HG03457 (cell line): ENCODE measurements around the gene CLEC3A.
"Not testable (repeated sequence)": the region's sequence is repeated elsewhere in the genome, so short reads cannot be mapped to it uniquely, and the experiment has no call there.

Experiments
- ATAC-seq: cut with Tn5 transposase; IDR thresholded peaks from one replicate; pipeline ENCODE4 v1.9.1; 2021; ENCODE audit warnings: moderate number of reproducible peaks; ENCODE audit not compliant: unreplicated experiment

The CLEC3A gene

GRCh38 chr16:78022347-78023060, at the start of gene CLEC3A:
TSS of gene CLEC3A (plus strand) at chr16:78022548. CDS start at chr16:78022627, 79 bp downstream.
- no peak for ATAC-seq

GRCh38 chr16:77974883-77975282, 47.5 kb upstream of the CLEC3A start:
- ATAC-seq, result no peak

- no peak for ATAC-seq
Observed at GRCh38 chr16:77975942-77976341, 46.4 kb upstream of the CLEC3A start.

GRCh38 chr16:77977339-77977738, 45.0 kb upstream of the CLEC3A start:
- ATAC-seq, result no peak

- no peak for ATAC-seq
Observed at GRCh38 chr16:77985111-77985510, 37.2 kb upstream of the CLEC3A start.

GRCh38 chr16:77986011-77986740, 36.2 kb upstream of the CLEC3A start:
- no peak for ATAC-seq

- ATAC-seq, result no peak
Observed at GRCh38 chr16:77987810-77988209, 34.5 kb upstream of the CLEC3A start.

GRCh38 chr16:77989846-77990245, 32.5 kb upstream of the CLEC3A start:
- ATAC-seq, result no peak

- ATAC-seq, result no peak
Observed at GRCh38 chr16:77991701-77992100, 30.6 kb upstream of the CLEC3A start.

- ATAC-seq, result not testable (repeated sequence)
Observed at GRCh38 chr16:77992381-77992780, 30.0 kb upstream of the CLEC3A start.

- ATAC-seq, result no peak
Observed at GRCh38 chr16:77993111-77993985, 29.0 kb upstream of the CLEC3A start.

GRCh38 chr16:77995843-77996455, 26.4 kb upstream of the CLEC3A start:
- no peak for ATAC-seq

- no peak for ATAC-seq
Observed at GRCh38 chr16:77998350-77999023, 23.9 kb upstream of the CLEC3A start.

GRCh38 chr16:78001451-78002025, 20.8 kb upstream of the CLEC3A start:
- no peak for ATAC-seq

- ATAC-seq, result peak; percentile 100
Observed at GRCh38 chr16:78002915-78003538, 19.3 kb upstream of the CLEC3A start.

GRCh38 chr16:78004517-78004916, 17.8 kb upstream of the CLEC3A start:
- no peak for ATAC-seq

- no peak for ATAC-seq
Observed at GRCh38 chr16:78005881-78006280, 16.5 kb upstream of the CLEC3A start.

GRCh38 chr16:78007121-78007520, 15.2 kb upstream of the CLEC3A start:
- no peak for ATAC-seq

- ATAC-seq, result no peak
Observed at GRCh38 chr16:78024159-78024558, 1.8 kb downstream of the CLEC3A start.

- no peak for ATAC-seq
Observed at GRCh38 chr16:78025631-78026030, 3.3 kb downstream of the CLEC3A start.
